GM21515 (cell line): Measurements from ENCODE around the gene UPB1.
"Not testable (repeated sequence)": the region's sequence is repeated elsewhere in the genome, so short reads cannot be mapped to it uniquely, and the experiment has no call there.

Experiments
- ATAC-seq: cut with Tn5 transposase; IDR thresholded peaks from one replicate; pipeline ENCODE4 v1.9.1; 2021; ENCODE audit not compliant: unreplicated experiment

The UPB1 gene

GRCh38 chr22:24481641-24482040 is 13.5 kb upstream of the UPB1 start:
- no peak for ATAC-seq

GRCh38 chr22:24482575-24482974 is 12.6 kb upstream of the UPB1 start:
- ATAC-seq: no peak

GRCh38 chr22:24482998-24483397 is 12.1 kb upstream of the UPB1 start:
- ATAC-seq: no peak

GRCh38 chr22:24483976-24484545 is 11.1 kb upstream of the UPB1 start:
- ATAC-seq: no peak

GRCh38 chr22:24485170-24485569 is 10.0 kb upstream of the UPB1 start:
- no peak for ATAC-seq

GRCh38 chr22:24485608-24486007 is 9.5 kb upstream of the UPB1 start:
- ATAC-seq: no peak

GRCh38 chr22:24486501-24486921 is 8.6 kb upstream of the UPB1 start:
- ATAC-seq: no peak

- ATAC-seq: no peak
Observed at GRCh38 chr22:24489011-24489410, 6.1 kb upstream of the UPB1 start.

- not testable (repeated sequence) for ATAC-seq
Observed at GRCh38 chr22:24489434-24489833, 5.7 kb upstream of the UPB1 start.

- no peak for ATAC-seq
Observed at GRCh38 chr22:24492391-24492790, 2.7 kb upstream of the UPB1 start.

- ATAC-seq: no peak
Observed at GRCh38 chr22:24494167-24494527, 985 bp upstream of the UPB1 start.

- ATAC-seq: no peak
Observed at GRCh38 chr22:24495365-24495675, 188 bp downstream of the UPB1 start.

- no peak for ATAC-seq
Observed at GRCh38 chr22:24496234-24496633, 1.1 kb downstream of the UPB1 start.

- no peak for ATAC-seq
Observed at GRCh38 chr22:24496661-24497060, 1.5 kb downstream of the UPB1 start.

- ATAC-seq: no peak
Observed at GRCh38 chr22:24497841-24498258, 2.7 kb downstream of the UPB1 start.

GRCh38 chr22:24498824-24499223 is 3.7 kb downstream of the UPB1 start:
- no peak for ATAC-seq

GRCh38 chr22:24499706-24500276 is 4.7 kb downstream of the UPB1 start:
- no peak for ATAC-seq

- ATAC-seq: no peak
Observed at GRCh38 chr22:24500277-24500820, 5.2 kb downstream of the UPB1 start.

- no peak for ATAC-seq
Observed at GRCh38 chr22:24501301-24502005, 6.3 kb downstream of the UPB1 start.

- ATAC-seq: no peak
Observed at GRCh38 chr22:24502034-24502433, 6.9 kb downstream of the UPB1 start.

GRCh38 chr22:24502541-24502940 is 7.4 kb downstream of the UPB1 start:
- no peak for ATAC-seq

GRCh38 chr22:24503137-24503842 is 8.2 kb downstream of the UPB1 start:
- no peak for ATAC-seq
